Measurements from ENCODE around the gene LRRC27.
A peak's percentile ranks its signal among the peaks of the same experiment; 100 is the strongest.
"Not testable (repeated sequence)": the region's sequence is repeated elsewhere in the genome, so short reads cannot be mapped to it uniquely, and the experiment has no call there.

The LRRC27 gene

DNA sequence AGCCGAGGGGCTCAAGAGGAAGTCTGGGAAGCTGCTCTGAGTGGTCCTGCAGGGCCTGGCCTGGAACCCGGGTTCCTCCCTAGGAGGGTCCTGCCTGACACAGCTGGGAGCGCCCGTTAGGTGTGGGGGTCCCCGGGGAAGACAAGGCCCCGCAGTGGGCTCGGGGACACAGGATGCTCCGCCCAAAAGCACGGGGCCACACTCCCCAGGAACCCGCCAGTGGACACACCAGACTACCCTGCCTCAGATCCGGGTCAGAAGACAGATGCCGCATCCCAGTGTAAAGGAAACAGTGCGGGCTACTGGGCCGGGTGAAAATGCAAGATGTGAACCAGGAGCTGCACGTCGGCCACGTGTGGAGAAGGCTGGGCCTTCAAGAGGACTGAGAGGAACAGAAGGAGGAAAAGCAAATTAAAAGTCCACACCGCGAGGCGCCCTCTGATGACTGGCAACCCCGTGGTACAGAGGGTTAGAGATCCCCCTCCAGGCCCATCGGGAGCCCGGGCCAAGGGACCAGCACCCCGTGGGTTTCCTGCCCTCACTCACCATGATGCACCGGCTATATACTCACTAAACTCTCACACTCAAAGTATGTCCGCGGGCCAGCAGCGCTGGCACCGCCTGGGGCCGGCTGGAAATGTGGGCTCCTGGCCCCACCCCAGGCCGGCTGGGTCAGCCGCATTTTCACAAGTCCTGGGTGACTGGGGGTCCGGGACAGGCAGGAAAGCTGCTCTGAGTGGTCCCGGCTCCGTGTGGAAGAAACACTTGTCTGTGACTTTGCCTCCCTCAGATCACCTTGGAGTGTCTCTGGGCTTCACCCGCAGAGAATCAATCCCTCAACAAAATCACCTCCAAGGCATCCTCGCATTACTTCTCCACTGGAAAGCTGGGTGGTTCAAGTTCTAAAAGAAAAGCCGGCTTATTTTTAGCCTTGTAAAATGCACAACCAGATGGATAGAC, 30.3 kb upstream of the LRRC27 start:
- no peak for DNase-seq

DNA sequence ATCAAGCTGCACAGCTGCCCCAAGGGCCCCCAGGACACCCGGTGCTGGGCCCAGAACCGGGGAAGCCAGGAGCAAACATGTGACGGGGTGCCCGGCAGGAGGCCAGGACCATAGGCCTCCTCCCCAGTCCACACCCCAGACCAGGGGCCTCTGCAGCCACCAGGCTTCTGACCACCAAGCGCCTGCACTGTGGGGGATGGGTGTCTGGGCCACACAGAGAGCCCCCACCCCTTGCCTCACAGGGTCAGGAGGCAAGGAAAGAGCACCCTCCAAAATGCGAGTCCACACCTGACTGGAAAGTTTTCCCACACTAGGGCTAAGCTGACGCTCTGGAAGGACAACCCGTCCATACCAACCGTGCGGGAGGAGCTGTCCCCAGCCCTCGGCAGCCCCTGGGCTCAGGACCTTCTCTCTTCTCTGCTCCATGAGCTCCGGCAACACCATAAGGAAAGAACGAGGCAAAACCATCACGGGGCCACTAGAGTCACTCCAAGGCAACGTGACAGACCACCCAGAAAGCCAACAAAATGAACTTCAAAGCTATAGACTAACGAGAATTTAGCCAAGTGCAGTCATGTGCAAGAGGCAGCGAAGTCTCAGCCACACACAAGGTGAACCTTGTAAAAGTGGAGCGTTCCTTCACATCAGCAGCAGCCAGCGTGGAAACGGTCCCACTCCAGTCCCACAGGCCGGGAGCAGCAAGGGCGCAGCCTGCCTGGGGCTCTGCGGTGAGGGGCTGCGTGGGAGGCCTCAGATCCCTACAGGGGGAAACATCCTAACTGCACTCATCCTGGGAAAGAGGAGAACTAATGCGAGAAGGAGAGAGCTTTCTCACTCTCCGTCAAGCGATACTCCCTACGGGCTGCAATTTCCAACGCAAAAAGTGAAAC, 29.3 kb upstream of the LRRC27 start:
- no peak for DNase-seq

DNA sequence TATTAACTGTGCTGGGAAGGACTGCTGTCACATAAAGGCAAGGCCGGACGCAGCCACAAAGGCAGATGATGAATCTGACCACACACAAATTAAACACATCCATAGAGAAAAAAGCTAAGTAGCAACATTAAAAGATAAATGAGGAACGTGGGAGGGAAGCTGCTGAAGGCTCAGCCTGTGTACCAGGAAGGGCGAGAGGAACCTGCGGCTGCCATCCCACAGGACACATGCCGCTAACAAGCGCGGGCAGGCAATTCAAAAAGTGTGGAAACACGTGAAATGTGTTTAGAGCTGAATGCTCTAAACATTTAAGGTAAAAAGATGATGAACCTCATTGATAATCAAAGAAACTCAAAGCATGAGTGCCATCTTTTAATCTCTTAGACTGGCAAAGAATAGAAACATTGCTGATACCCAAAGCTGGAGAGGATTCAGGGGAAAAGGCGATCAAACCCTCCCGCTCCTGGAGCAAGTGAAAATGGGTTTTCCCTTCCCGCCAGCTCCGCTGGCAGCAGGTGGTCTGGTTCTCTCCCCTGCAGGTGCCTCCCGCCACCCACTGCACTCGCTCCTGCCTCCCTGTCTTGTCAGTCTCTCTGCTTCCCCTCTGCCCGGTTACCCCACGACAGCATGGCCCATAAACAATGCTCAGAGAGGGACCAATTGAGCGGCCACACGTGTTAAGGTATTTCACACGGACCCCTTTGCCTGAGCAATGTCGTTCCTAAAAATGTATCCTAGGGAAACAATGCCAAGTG, 28.5 kb upstream of the LRRC27 start:
- no peak for DNase-seq

DNA sequence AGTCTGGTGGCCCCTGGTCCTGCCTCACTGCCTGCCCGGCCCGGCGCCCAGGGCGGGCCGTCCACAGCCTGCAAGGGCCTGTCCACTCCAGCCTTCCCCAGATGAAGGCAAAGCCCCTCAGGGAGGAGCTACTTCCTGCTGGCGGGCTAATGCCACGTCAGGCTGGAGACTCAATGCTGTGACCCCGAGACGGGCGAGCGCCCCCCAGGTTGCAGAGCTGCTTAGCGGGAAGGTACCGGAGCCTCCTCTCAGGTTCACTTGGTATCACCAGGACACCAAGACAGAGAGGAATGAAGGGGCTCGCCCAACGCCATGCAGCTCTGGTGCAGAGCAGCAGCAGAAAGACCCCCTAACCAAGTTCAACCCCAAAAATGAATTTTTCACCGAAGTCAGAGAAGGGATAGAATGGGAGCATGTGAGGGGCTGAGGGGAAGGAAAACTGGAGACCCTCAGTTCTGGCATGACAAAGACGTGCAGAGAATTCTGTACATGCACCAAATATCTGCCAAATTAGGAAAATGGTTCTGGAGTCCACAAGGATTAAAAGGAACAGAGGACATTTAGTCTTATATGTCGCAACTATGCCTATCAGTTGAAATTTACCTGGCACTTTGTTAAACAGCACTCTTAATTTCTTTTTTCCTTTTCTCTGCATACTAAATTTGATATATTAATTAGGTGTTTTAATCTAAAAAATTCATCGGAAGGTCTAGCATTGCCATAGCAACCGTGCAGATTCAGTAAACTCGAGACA, 27.1 kb upstream of the LRRC27 start:
- no peak for DNase-seq

DNA sequence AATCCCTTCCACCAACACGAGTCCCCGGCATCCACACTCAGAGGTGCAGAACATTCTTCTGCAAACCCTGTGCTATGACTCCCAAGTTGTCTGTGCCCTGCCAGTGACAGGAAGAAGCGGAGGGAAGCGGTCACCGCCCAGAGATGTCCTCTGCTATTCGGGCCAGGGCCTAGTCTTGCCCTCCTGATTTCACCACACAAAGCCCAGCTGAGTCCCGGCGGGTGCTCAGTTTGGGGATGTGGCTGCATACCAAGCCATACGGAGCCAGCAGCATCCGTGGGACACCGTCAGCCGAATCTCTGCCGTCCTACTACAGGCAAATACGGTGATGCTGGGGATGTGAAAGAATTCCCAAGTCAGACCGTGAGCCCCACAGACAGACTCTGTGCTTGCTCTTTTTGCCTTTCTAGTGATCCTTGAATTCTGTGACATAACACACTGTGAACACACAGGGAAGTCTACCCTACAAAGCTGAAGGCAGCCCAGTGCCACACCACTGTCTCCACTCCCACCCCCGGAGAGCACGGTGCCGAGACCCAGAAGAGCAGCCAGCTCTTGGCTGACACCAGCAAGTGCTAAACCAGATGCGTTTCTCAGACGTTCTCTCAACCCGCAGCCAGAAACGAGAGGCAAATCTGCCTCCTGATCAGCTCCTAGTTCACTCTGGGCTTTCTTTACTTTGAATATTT, 26.2 kb upstream of the LRRC27 start:
- no peak for DNase-seq

DNA sequence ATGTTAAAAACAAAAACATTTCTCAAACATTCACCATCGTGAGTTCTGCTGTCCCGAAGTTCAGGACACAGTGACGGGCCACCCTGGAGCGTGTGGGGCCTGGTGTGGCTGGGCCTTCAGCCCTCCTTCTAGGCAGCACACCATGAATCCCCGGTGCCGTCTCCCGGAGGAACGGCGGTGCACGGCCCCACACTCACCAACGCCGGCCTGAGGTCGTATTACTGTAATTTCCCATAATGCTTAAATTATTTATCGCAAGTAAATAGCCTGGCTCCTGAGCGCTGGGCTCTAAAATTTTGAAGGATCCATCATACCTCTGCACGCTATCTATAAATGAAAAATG, 25.7 kb upstream of the LRRC27 start:
- DNase-seq: no peak

DNA sequence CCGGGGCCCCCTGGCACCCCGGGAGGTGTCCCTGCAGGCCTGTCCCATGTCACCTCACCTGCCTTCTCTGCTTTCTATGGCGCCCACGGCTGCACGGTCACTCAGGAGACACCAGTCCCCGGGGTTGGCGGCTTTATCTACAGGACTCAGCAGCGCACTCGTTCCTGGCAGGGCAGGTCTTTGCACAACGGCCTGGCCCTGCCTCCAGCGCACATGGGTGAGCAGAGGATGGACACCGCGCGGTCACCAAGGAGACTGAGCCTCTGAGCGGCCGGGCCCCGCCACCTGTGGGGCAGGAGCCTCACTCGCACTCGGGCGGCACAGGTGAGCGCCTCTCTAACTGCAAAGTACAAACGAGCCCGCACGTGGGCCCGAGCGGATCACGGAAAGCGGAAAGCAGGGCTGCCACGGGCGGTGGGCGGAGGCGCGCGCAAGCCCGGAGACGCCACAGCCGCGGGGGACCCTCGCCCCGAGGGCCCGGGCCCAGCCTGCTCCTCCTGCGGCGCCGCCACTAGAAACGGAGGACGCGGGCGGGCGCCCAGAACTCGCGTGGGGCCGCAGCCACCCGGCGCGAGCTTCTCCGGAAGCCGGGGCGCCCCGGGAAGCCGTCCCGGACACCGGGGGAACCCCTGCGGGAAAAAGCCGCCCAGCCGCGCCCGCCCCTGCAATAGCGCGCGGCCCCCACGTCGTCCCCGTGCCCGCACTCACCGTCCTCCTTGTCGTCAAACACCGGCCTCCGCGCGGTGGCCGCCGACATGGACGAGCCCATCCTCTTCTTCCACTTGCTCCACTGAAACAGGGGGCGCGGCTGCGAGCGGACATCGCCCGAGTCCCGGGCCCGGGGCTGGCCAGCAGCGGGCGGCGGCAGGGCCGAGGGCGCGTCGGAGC, 24.9 kb upstream of the LRRC27 start:
- DNase-seq: no peak

DNA sequence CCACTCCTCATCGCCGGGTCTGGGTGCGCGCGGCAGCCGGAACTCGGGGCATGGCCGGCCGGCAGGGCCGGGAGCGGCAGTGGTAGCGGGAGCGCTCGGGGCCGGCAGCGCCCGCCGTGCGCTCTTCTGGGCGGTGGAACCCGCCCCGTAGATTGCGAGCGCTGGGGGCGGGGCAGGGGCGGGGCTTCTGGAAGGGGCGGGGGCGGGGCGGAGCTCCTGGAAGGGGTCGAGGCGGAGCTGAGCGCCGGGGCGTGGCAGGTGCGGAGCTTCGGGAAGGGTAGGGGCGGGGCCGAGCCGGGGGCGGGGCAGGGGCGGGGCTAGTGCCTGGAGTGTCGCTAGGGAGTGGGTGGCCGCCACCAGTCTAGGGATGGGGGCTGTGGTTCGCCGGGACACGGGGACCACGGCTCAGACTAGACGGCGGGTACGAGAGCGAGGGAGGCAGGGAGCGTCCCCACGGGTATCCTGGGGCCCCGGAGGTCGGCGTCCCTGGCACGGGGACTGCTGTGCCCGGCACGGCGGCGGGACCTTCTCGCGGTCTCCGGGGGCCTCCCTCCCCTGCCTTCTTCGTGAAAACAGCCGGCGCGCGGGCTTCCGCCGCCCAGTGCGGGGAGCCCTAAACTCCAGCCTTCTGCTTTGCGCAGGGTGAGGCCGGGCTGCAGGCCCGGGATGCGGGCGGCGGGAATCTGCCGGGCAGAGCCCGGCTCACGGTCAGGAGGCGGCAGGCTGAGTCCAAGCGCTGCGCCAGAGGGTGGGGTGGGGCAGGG, 24.0 kb upstream of the LRRC27 start, which contains the start of gene STK32C:
Gene STK32C, minus strand, starts transcription at position 128 of the 764 bp plus-strand sequence. Its CDS starts 117 bp downstream, at position 11.
- peak; percentile 68 for DNase-seq

DNA sequence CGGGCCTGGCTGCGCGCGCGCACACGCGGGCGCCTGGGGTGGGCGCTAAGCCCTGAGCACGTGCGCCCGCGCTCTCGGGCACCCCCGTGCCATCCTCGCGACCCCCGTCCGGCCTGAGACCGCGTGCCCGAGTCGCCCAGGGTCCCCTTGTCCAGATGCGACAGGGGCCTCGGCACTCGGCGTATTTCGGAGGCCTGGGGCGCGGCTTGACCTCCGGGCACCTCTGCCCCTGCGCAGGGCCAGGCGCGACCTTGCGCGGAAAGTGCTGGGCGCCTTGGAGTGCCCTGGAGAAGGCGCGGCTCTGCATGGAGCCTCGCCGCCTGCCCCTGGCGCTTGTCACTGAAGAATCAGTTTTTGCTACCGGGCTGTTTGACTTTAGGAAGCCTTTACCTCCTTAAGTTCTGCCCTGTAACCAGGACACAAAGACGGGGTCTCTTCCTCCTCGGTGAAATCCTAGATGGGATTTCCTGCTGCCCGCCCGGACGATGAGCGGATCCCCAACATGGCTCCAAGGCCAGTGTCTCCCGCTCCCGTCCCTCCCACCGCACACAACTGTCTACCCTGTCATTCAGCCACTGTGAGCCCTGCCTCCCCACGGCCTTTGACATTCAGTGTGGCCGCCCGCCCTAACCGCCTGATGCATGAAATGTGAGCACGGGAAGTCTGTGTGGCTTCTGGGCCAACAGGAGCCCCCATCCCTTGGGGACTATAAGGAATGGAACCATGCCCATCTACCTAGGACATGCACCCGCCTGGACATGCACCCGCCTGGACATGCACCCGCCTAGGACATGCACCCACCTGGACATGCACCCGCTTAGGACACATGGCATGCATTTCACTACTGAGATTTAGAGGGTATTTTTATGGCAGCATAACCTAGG, 23.2 kb upstream of the LRRC27 start:
- no peak for DNase-seq

DNA sequence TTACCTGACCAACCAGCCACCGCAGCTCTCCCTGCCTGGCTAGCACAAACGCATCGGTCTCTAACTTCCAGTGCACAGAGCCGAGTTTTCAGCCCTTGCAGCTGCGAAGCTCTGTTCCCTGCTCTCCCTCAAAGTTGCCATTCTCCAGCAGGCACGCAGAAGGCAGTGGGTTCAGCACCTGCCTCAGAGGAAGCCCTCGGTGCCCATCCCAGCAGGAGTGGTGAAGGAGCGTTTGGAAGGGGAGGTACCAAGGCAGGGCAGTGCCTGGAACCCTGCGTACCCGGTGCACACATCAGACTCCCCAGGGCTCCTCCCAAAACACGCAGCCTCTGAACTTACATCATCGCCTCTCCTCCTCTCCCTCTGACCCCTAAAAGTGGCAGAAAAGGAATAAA, 22.5 kb upstream of the LRRC27 start:
- DNase-seq: no peak

DNA sequence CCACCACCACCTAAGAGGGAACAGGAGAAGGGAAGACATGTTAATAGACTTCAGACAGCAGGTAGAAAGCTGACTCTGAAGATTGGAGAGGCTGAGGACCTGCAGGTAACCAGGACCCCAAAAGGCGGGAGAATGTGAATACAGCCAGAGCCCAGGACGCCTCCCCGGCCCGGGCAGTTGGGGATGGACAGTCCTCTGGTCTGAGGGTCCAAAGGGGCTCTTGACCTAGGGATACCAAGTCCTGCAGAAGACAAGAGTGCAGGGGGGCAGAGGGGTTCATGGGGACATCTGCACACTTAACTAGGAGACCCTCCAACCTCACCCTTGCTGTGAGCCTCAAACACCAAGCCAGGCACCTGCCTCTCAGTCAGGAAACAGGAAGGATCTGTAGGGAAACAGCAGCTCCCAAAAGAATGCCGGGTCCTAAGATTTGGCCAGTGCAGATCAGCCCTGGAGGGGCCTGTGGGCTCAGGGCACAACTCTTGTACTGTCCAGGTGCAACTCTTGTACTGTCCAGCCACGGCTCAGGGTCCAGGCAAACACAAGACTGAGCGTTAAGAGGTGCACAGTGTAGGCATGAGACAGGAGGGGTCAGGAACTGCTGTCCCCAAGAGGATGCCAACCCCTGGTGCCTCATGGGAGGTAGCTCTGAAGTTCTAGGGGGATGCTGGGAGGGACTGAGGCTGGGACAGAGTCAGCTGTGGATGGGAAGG, 22.0 kb upstream of the LRRC27 start:
- no peak for DNase-seq

DNA sequence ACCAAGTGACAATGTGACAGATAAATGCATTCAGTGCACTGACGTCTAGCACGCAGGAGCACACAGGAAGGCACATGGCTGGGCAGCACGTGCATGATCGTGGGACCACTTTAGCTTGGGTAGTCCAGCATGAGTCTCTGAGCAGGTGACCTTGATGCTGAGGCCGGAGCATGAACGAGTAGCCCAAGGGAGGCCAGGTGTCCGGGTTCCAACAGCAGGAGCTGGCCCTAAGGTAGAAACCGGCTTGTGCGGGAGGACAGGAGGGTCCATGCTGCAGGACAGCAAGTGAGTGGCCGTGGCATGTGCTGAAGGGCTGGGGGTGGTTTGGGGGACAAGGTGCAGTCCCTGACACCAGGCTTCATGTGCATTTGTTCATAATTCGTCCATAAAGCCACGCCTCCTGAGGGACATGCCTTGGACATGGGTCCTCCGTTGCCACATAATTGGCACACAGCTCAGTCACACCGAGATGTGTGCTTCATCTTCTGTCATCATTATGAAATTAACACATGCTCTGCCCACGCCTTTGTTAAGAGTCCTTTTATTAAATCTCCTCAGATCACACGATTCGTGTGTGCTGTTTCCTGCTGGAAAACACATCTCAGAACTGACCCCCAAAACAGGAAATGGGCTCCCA, 21.2 kb upstream of the LRRC27 start:
- no peak for DNase-seq

DNA sequence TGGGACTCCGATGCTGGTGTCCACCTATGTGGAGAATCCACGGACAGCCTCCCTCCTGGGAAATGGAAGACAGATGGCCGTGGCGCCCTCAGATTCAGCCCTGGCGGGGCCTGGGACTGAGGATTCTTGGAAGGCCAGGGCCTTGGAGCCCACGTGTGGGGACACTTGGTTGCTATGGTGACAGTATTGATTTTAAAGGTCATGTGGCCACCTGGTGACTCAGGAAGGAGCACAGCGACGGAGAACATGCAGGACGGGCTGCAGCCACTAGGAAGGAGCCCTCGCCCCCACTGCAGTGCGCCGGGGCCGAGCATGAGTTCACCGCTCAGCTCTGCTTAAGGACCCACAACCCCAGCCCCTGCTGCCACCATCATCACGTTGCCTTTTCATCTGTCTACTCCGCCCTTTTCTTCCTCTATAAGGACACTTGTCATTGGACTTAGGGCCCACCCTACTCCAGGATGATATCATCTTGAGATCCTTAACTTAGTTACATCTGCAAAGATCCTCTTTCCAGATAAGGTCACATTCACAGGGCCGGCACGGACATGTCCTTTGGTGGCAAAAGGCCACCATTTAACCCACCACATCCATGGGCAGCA, 20.6 kb upstream of the LRRC27 start:
- DNase-seq: no peak

DNA sequence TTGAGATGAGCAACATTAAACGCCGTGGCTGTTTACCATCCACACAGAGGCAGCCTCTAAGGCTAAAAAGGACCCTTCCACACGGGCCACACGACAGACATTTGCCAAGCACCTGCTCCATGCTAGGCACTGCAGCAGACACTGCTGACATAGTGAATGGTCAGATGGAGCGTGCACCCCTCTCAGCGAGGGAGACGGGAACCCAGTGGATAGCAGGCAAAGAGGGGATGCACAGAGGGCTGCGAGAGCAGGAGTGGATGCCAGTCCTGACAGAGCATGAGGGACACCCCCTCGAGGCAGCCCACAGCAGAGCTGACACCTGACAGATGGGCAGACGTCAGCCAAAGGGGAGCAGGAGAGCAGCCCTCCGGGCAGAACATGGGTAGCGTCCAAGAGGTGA, 18.7 kb upstream of the LRRC27 start:
- DNase-seq: no peak

DNA sequence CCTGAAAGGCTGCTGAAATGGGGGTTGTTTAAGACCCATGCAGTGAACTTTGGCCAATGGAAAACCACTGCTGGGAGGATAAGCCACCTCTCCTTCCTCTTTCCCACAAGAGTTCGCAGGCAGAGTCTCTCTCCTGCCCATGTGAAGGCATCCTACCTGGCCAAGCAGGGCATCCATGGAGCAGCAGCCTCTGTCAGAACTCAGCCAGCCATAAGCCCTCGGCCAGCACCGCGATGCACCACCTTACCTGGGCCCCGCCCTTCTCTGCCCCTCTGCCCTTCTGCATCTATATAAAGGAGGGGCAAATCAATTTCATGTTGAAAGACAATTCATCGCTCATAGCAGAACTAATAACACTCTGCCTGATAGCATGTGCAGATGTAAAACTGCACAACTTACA, 18.1 kb upstream of the LRRC27 start:
- DNase-seq: no peak

DNA sequence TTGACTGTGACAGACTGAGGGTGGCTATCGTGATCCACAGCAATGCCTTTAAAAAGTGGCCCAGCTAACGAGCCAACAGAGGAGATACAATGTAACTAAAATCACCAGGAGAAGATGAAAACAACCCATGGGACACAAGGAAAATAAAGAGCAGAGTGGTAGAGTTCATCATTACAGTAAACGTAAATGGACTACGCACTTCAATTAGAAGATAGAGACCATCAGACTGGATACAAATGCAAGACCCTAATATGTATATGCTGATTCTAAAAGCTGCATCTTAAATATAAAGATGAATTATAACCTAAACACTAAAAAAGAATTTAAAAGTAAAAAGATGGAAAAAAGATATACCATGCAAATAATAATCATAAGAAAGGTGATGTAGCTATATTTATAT, 17.7 kb upstream of the LRRC27 start:
- DNase-seq: no peak

DNA sequence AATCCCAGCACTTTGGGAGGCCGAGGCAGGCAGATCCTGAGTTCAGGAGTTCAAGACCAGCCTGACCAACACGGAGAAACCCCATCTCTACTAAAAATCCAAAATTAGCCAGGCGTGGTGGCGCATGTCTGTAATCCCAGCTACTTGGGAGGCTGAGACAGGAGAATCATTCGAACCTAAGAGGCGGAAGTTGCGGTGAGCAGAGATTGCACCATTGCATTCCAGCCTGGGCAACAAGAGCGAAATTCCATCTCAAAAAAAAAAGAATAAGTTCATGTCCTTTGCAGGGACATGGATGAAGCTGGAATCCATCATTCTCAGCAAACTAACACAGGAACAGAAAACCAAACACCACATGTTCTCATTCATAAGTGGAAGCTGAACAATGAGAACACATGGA, 17.1 kb upstream of the LRRC27 start:
- not testable (repeated sequence) for DNase-seq

All from GF-D8 (cell line).